A549 (cell line): ENCODE results near the gene BCL2A1.

Experiments used
- CBX2 ChIP-seq: fragments of 200-600 bp; sonication (generic); IDR thresholded peaks from 2 replicates; pipeline ENCODE4 v1.6.1; 2016; ENCODE audit warnings: low read depth, mild to moderate bottlenecking, borderline replicate concordance
- CHD4 ChIP-seq: fragments of 200-600 bp; sonication (generic); IDR thresholded peaks from 2 replicates; pipeline ENCODE4 v1.6.1; 2016; ENCODE audit warnings: antibody characterized with exemption, mild to moderate bottlenecking, borderline replicate concordance
- ESRRA ChIP-seq: fragments of 150-350 bp; IDR thresholded peaks from 2 replicates; pipeline ENCODE4 v1.6.1; 2014; ENCODE audit warnings: mild to moderate bottlenecking, low read length, borderline replicate concordance
- GATA3 ChIP-seq: IDR thresholded peaks from 2 replicates; pipeline ENCODE4 v1.6.1; 2012; ENCODE audit warnings: borderline replicate concordance
- HOXA7 ChIP-seq: fragments of 250-450 bp; sonication (Bioruptor Pico); IDR thresholded peaks from 2 replicates; pipeline ENCODE4 v1.5.0; 2020; ENCODE audit warnings: mild to moderate bottlenecking, moderate library complexity
- JUNB ChIP-seq: fragments of >200 bp; sonication (Bioruptor Twin); formaldehyde crosslinking; IDR thresholded peaks from 2 replicates; pipeline ENCODE4 v1.6.1; 2016
- KDM5A ChIP-seq: fragments of 200-600 bp; sonication (generic); IDR thresholded peaks from 2 replicates; pipeline ENCODE4 v1.6.1; 2016; ENCODE audit warnings: antibody characterized with exemption, mild to moderate bottlenecking
- NR3C1 ChIP-seq: fragments of >200 bp; sonication (Bioruptor Twin); formaldehyde crosslinking; IDR thresholded peaks from 3 replicates; pipeline ENCODE4 v1.6.1; 2017
- POLR2A ChIP-seq: IDR thresholded peaks from 2 replicates; pipeline ENCODE4 v1.6.1; 2012; ENCODE audit warnings: mild to moderate bottlenecking, low read length
- RAD21 ChIP-seq, 2 experiments: fragments of >200 bp in 1 of 2; sonication (Bioruptor Twin) in 1 of 2; formaldehyde crosslinking in 1 of 2; IDR thresholded peaks in 1 of 2; conservative IDR thresholded peaks in 1 of 2; 2 replicates in 1 of 2; 3 replicates in 1 of 2; pipeline ENCODE4 v1.6.1; 2012 to 2018; ENCODE audit warnings: inconsistent platforms in 1 of 2
- SMC3 ChIP-seq: fragments of >200 bp; sonication (Bioruptor Twin); formaldehyde crosslinking; IDR thresholded peaks from 3 replicates; pipeline ENCODE4 v1.6.1; 2018; ENCODE audit warnings: inconsistent platforms
- TF ChIP-seq, protein P1 (sequence below): fragments of >200 bp; sonication (Bioruptor Twin); formaldehyde crosslinking; IDR thresholded peaks from 3 replicates; pipeline ENCODE4 v1.5.1; 2016
- TF ChIP-seq, protein P2 (sequence below): fragments of 150-350 bp; IDR thresholded peaks from 2 replicates; pipeline ENCODE4 v1.6.1; 2014; ENCODE audit warnings: low read depth, mild to moderate bottlenecking, low read length

DNA sequence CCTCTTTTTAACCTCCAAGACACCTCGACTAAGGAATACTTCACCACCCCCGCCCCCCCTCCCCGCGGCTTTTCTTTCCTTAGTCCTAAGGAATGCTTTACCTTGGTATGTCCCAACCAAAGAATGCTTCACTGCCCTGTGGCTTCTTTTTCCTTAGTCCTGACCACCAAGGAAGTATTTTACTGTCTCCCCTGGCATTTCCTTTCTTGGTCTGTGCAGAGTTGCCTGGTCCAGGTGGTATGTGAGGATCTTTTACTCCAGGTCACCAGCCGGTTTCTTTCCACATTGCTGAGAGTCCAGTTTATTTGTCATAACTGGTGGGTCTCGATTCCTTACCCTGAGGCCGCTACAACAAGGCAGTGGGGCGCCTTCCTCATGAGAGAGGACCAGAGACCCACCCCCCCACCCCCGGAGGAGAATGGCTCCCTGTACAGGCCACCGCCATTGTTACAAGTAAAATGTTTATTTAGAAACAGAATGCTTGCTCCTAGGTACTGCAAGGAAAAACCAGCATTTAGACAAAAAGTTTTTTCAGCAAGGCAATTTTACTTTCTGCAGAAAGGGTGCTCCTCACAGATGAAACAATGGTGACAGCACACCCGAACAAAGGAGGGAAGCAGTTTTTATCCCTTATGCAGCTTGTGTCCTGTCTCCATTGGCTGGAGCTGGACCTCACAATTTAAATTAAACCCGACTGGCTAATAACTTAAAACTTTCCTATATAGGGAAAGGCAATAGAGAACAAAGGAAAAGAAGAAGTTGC, 51.1 kb downstream of the BCL2A1 start:
- no peak for TF ChIP-seq HOXA7 (CRISPR knock-in tag)
- no peak for TF ChIP-seq ESRRA
- TF ChIP-seq RAD21 (conservative IDR thresholded peaks at IDR 0.05 in 1 of 2, IDR thresholded peaks at IDR 0.05 in 1 of 2), result no peak
- TF ChIP-seq, protein P1, sequence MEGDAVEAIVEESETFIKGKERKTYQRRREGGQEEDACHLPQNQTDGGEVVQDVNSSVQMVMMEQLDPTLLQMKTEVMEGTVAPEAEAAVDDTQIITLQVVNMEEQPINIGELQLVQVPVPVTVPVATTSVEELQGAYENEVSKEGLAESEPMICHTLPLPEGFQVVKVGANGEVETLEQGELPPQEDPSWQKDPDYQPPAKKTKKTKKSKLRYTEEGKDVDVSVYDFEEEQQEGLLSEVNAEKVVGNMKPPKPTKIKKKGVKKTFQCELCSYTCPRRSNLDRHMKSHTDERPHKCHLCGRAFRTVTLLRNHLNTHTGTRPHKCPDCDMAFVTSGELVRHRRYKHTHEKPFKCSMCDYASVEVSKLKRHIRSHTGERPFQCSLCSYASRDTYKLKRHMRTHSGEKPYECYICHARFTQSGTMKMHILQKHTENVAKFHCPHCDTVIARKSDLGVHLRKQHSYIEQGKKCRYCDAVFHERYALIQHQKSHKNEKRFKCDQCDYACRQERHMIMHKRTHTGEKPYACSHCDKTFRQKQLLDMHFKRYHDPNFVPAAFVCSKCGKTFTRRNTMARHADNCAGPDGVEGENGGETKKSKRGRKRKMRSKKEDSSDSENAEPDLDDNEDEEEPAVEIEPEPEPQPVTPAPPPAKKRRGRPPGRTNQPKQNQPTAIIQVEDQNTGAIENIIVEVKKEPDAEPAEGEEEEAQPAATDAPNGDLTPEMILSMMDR, result no peak
- TF ChIP-seq CBX2, result no peak
- no peak for TF ChIP-seq SMC3
- TF ChIP-seq POLR2A, result no peak
- TF ChIP-seq KDM5A, result no peak
- TF ChIP-seq GATA3, result no peak
- no peak for TF ChIP-seq CHD4
- TF ChIP-seq, protein P2, sequence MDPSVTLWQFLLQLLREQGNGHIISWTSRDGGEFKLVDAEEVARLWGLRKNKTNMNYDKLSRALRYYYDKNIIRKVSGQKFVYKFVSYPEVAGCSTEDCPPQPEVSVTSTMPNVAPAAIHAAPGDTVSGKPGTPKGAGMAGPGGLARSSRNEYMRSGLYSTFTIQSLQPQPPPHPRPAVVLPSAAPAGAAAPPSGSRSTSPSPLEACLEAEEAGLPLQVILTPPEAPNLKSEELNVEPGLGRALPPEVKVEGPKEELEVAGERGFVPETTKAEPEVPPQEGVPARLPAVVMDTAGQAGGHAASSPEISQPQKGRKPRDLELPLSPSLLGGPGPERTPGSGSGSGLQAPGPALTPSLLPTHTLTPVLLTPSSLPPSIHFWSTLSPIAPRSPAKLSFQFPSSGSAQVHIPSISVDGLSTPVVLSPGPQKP, result no peak
- TF ChIP-seq JUNB, result no peak
- no peak for TF ChIP-seq NR3C1
